GM21381 (cell line): ENCODE results near the gene OSBP2.
"Not testable (repeated sequence)": the region's sequence is repeated elsewhere in the genome, so short reads cannot be mapped to it uniquely, and the experiment has no call there.

Experiments used
- ATAC-seq: cut with Tn5 transposase; IDR thresholded peaks from one replicate; pipeline ENCODE4 v1.9.1; 2021; ENCODE audit warnings: mild to moderate bottlenecking, moderate library complexity; ENCODE audit not compliant: unreplicated experiment

OSBP2 gene

GRCh38 chr22:30718491-30718890 lies 23.8 kb downstream of the OSBP2 start:
- no peak for ATAC-seq

- ATAC-seq: no peak
These were observed 24.3 kb downstream of the OSBP2 start for GRCh38 chr22:30718938-30719337.

- no peak for ATAC-seq
These were observed 25.7 kb downstream of the OSBP2 start for GRCh38 chr22:30720263-30720837.

- ATAC-seq: no peak
These were observed 27.1 kb downstream of the OSBP2 start for GRCh38 chr22:30721741-30722140.

GRCh38 chr22:30728826-30729225 lies 34.2 kb downstream of the OSBP2 start:
- ATAC-seq: no peak

- ATAC-seq: no peak
These were observed 37.0 kb downstream of the OSBP2 start for GRCh38 chr22:30731658-30732057.

GRCh38 chr22:30732426-30732825 lies 37.8 kb downstream of the OSBP2 start:
- ATAC-seq: no peak

GRCh38 chr22:30733181-30733631 lies 38.5 kb downstream of the OSBP2 start:
- no peak for ATAC-seq

GRCh38 chr22:30740007-30740406 lies 45.3 kb downstream of the OSBP2 start:
- not testable (repeated sequence) for ATAC-seq

GRCh38 chr22:30740511-30740910 lies 45.8 kb downstream of the OSBP2 start:
- ATAC-seq: not testable (repeated sequence)

- no peak for ATAC-seq
These were observed 47.9 kb downstream of the OSBP2 start for GRCh38 chr22:30742291-30743256.

- ATAC-seq: no peak
These were observed 48.8 kb downstream of the OSBP2 start for GRCh38 chr22:30743257-30744020.

GRCh38 chr22:30744224-30744623 lies 49.5 kb downstream of the OSBP2 start:
- ATAC-seq: no peak

- ATAC-seq: no peak
These were observed 52.8 kb downstream of the OSBP2 start for GRCh38 chr22:30747493-30747892.

GRCh38 chr22:30749272-30749671 lies 54.6 kb downstream of the OSBP2 start:
- no peak for ATAC-seq

GRCh38 chr22:30749849-30750248 lies 55.2 kb downstream of the OSBP2 start:
- no peak for ATAC-seq

- ATAC-seq: no peak
These were observed 56.9 kb downstream of the OSBP2 start for GRCh38 chr22:30751529-30751928.

GRCh38 chr22:30752771-30753170 lies 58.1 kb downstream of the OSBP2 start:
- ATAC-seq: no peak

- no peak for ATAC-seq
These were observed 59.0 kb downstream of the OSBP2 start for GRCh38 chr22:30753701-30754100.

GRCh38 chr22:30754521-30754920 lies 59.8 kb downstream of the OSBP2 start:
- no peak for ATAC-seq

GRCh38 chr22:30754971-30755758 lies 60.5 kb downstream of the OSBP2 start:
- ATAC-seq: no peak
